HG02588 (cell line): ENCODE results near the gene MRPS31.
"Not testable (repeated sequence)": the region's sequence is repeated elsewhere in the genome, so short reads cannot be mapped to it uniquely, and the experiment has no call there.

Experiments used
- ATAC-seq: cut with Tn5 transposase; IDR thresholded peaks from one replicate; pipeline ENCODE4 v1.9.1; 2021; ENCODE audit warnings: mild to moderate bottlenecking, moderate library complexity; ENCODE audit not compliant: unreplicated experiment

The MRPS31 gene

DNA sequence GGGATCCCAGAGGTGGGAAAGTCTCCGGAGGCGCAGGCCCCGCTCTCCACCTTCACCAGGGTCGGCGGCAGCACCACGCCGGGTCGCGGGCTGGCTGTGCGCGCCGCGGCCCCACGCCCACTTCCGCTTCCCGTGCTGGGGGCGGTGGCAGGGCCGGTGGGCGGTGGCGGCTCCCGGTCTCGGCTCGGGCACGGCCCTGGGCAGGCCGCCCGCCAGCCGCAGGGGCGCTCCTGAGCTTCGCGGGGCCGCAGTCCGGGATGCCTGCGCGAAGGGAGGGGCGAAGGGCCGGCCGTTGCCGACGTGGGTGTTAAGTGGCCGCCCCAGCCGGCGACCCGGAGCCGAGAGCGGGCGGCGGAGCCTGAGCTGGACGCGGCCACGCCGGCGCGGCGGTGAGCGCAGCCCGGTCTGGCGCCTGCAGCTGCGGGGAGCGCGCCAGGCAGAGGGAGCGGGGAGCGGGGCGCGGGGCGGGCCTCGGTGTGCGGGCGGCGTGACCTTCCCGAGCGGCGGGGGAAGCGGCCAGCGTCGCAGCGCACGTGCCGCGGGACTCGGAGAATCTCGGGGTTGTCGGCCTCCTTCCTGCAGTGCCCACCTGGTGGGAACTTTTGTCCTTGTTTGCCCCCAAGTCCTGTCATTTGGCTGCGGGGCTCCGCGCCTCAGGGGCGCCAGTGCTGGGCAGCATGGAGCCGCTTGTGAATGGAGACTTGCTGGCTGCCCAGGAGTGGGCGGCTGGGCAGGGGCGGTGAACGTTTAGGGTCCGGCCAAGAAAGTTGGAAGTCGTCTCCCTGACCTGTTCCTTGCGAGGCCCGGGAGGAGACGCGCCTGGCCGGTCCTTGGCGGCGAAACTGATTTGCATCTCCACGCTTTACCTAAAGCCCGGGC lies 18.5 kb upstream of the MRPS31 start, which contains the start of gene SLC25A15:
Gene SLC25A15 (plus strand): TSS at position 337 of the 879 bp plus-strand sequence. CDS start 3,616 bp downstream, outside the sequence.
- peak; percentile 87 for ATAC-seq

DNA sequence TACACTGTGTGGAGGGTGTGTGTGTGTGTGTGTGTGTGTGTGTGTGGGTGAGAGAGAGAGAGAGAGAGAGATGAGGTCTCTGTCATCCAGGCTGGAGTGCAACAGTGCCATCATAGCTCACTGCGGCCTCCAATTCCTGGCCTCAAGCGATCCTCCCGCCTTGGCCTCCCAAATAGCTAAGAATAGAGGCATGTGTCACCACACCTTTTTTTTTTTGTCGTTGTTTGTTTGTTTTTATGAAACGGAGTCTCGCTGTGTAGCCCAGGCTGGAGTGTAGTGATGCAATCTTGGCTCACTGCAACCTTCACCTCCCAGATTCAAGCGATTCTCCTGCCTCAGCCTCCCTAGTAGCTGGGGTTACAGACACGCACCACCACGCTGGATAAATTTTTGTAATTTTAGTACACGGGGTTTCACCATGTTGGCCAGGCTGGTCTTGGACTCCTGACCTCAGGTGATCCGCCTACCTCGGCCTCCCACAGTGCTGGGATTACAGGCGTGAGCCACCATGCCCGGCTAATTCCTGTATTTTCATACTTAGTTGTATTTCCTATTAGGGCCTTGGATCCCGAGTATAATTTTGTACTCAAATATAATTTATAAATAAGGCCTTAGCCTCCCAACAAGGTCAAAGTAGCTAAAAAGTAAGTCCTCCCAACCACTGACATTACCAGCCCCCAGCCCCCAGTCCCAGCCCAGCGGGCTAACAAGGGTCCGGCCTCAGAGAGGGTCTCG lies 17.7 kb upstream of the MRPS31 start:
- ATAC-seq = not testable (repeated sequence)

DNA sequence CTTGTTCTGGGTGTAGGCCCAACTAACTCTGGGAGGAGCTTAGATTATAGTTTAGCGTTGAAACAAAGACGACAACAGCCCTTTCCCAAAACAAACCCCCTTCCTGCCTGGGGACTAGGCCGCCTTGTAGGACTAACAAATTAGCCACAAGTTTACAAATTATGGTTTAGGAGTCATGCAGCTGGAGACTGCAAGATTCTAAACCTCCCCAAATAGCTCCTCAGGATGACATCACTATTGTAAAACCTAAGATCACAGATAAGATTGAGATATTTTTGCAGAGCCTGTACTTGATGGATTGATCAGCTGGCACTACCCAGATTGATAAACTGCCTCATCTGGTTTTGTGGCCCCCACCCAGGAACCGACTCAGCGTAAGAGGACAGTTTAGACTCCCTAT lies 16.1 kb upstream of the MRPS31 start:
- no peak for ATAC-seq

DNA sequence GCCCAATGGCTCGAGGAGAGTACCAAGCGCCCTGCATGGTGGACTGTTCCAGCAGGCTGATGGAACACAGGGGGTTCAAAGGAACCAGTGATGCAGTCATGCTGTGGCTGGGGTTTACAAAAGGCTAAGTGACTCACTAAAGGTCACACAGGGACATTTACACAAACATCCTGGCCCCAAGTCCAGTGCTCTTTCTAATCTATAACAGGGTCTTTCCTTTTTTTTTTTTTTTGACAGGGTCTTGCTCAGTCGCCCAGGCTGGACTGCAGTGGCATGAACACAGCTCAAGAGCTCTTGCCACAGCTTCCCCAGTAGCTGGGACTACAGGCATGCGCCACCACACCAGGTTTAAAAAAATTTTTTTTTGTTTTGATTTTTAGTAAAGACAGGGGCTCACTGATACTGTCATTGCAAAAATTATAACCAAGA lies 15.6 kb upstream of the MRPS31 start:
- no peak for ATAC-seq

DNA sequence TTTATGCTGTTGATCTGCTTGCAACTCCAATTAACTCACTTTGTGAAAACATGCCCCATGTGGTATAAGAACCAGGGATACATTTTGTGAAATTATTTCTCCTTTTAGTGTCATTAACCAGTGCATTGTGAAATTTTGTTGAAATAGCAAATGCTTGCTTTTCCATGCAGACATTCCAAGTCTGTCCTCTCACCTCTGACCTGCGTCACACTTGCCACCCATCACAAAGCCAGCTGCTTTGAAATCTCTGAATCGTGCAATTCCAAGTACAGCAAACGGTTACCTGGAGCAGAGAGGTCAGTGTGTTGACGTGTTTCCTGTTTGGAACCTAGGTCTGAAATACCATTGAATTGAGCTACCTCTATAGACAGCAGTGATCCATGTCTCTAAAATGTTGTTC lies 13.6 kb upstream of the MRPS31 start:
- ATAC-seq = no peak

DNA sequence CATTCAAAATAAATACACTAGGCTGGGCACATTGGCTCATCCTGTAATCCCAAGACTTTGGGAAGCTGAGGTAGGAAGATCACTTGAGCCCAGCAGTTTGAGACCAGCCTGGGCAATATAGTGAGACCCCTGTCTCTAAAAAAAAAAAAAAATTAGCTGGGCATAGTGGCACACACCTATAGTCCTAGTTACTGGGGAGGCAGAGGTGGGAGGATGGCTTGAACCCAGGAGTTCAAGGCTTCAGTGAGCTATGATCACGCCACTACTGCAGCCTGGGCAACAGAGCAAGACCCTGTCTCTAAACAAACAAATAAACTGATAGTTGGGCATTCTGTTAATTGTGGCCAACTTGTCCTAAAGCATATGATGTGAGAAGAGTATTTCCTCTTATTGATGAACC lies 12.0 kb upstream of the MRPS31 start:
- not testable (repeated sequence) for ATAC-seq

DNA sequence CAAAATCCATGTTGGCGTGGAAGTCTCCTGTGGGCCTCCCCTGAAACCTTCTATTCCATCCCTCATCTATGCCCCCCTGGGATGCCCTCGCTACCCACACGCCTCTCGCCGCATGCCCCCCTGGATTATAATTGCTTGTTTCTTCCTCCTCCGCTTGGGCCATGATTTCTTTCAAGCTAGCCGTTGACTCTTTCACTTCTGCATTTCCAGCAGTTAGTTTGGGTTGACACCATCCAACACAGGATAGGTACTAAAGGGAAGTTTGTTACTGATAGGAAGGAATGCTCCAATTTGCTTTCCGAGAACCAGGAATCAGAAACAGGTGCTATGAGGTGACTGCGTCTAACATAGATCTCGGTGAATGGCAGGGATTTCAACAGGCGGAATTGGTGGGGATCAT lies 10.7 kb upstream of the MRPS31 start:
- ATAC-seq = no peak

DNA sequence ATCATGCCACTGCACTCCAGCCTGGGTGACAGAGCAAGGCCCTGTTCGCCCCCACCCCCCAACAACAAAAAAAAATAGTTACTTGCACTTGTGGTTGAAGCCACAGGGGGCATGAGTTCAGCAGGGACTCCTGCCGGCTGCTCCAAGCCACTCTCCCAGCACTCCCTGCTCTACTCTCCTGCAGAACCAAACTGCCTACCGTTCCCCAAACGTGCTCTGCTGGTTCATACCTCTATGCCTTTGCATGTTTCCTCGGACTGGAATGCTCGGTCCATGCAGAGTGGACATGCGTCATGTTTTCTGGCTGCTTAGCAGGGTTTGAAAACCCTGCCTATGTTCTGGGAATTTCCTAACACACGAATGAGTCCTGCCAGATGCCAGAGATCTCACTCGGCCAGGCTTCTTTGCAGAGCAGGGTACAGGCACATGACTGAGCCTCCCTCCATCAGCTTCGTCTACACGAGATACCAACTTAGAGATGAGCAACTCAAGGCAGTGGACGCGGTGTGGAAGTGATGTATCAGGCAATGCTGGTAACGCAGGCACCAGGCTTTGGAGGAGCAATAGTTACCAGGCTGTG lies 9.9 kb upstream of the MRPS31 start:
- ATAC-seq = no peak

DNA sequence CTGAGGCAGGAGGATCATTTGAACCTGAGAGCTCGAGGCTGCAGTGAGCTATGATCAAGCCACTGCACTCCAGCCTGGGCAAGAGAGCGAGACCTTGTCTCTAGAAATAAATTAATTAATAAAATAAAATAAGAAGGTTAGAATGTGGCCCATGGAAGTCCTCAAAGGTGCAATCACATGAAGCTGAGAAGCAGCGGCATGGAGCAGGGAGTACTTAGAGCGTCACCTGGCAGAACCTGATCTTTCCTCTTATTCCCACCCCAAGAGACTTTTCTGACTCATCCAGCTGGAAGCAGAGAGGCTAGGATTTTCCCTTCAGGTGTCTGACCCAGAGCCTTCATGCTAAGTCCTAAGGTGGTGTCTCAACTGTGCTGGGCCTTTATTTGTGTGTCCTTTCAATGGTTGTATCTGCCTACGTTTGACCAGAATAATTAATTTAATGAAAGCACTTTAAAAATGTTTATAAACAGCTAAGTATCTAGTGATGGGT lies 8.9 kb upstream of the MRPS31 start:
- ATAC-seq = no peak

DNA sequence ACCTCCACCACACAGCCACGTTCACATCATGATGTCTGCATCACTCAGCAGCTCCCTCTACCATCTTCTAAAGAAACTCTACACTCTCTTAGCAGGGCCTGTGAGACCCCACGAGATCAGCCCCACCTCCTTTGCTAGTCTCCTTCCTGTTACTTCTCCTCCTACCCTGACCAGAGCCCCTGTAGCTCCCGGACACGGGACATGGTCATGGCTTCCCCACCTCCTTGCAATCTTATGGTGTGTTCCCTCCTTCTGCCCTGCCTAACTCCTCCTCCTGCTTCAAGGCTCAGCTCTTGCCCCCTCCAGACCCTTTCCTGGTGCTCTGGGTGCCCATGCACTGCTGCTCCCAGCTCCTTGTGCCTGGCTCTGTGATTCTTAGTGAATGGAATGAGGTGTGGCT lies 8.1 kb upstream of the MRPS31 start:
- ATAC-seq = no peak

DNA sequence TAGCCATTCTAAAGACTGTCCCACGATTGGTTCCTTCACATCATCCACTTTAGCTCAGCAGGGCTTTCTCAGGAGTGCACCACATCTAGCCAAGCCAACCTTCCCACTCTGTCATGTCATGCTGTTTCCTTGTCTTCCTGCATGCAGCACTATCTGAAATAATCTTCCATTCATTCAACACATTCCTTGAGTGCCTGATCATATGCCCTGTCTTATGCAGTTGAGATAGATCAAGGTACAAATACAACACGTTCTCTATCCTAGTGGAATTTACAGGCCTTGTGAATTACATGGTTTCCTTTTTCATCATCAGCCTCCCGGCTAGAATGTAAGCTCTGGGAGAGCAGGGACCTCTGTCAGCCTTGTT lies 6.8 kb upstream of the MRPS31 start:
- no peak for ATAC-seq

DNA sequence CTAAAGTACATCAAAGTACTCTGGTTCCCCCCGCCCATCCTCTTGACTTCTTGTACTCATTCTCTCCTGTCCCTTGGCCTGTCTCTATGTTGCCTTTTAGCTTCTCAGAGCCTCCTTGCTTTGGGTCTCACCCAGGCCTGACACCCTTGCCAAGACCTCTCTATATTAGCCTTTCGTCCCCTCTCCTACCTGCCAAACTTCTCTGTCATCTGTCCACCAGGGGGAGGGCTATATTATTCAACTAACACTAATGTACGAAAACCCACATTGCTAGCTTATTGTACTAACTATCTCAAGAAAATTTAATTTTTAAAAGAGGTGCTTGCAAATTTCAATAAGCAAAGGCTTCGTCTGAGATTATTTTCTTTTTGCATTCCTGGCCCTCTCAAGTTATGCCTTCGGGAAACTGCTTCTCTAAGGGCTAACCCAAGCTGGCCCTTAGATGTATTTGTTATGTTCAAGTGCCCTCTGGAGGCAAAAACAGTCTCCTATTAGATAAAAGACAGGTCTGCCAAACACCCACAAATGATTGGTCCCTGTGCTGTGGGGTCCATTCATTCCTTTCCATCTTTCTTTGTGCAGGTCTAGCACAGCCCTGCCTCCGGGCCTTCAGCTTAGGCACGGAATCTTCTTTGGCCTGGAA lies 6.3 kb upstream of the MRPS31 start:
- peak; percentile 79 for ATAC-seq

DNA sequence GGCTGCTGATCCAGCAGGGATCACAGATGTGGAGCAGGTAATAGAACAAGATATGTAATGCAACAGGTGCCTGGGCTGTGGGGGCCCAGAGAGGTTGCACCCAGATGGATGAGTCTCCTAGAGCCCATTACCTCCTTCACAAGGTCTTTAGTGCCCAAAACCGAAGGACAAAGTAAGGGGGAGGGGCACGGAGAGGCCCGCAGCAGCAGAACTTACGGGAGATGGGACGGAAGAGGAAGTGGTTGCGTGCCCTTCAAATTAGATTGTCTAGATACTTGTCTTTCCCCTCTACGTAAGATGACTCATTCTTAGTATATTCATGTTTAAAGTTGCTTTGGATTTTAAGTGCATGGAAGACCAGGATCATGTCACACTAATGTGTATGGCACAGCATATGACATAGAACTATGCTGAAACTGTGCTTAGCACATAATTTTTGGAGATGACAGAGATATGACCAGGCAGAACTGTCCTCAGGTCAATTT lies 5.7 kb upstream of the MRPS31 start:
- ATAC-seq = peak; percentile 57

DNA sequence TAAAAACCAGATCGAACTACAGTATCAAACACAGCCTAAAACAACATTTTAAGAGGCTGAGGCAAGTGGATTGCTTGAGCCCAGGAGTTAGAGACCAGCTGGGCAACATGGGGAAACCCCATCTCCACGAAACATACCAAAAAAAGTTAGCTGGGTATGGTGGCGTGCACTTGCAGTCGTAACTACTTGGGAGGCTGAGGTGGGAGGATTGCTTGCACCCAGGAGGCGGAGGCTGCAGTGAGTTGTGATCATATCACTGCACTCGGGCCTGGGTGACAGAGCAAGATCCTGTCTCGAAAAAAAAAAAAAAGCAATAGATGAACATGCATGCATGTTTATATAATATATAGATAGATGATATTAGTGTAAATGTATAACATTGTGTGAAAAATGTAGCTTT lies 5.2 kb upstream of the MRPS31 start:
- ATAC-seq = no peak

DNA sequence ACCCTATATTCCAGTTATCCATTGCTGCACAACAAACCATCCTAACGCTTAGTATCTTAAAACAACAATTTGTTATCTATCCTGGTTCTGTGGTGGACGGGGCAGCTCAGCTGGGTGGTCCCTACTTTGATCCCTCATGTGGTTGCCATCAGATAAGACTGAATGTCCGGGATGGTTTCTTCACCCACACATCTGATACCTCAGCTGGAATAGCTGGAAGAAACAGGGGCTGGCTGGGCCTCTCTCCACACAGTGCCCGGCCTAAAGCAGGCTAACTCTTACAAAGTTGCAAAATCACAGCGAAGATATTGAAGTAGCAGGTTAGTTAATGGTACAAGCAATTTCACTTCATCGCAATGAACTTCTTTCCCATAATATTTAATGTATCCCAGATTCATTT lies 3.7 kb upstream of the MRPS31 start:
- no peak for ATAC-seq

DNA sequence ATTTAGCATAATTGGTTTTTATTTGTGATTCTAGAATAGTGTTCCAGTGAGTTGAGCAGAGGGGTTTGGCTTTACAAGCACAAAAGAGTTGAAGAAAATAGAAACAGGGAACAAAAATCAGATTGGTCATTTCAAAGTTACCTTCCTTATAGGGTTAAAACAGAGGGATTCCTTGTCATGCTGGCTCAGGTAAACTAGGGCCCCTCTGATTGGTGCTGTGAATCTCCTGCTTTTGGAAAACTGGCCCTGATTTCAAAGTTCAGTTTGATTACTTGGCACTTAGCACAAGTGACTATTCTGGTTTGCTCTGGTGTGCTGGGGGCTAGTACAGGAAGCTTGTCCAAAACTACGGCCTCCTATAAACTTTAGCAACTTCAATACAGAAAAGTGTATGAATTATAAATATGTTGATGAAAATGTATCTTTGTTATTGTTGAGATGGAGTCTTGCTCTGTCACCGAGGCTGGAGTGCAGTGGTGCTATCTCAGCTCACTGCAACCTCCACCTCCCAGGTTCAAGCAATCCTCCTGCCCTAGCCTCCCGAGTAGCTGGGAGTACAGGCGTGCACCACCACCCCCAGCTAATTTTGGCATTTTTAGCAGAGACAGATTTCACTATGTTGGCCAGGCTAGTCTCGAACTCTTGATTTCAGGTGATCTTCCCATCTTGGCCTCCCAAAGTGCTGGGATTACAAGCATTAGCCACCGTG lies 1.9 kb upstream of the MRPS31 start:
- no peak for ATAC-seq

DNA sequence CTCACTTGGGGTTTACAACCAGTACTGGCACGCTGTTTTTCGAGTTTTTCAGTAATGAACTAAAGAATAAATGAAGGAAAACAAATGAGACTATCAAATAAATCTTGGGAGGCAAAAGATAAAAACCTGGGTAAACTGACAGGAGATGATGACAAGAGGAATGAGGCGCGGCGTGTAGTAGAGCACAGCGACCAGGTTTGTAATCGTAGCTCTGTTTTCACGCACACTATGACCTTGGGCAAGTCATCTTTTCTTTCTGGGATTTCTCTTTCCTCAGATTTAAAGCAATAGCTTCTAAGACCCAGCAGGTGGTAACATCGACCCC lies 419 bp downstream of the MRPS31 start:
- no peak for ATAC-seq

DNA sequence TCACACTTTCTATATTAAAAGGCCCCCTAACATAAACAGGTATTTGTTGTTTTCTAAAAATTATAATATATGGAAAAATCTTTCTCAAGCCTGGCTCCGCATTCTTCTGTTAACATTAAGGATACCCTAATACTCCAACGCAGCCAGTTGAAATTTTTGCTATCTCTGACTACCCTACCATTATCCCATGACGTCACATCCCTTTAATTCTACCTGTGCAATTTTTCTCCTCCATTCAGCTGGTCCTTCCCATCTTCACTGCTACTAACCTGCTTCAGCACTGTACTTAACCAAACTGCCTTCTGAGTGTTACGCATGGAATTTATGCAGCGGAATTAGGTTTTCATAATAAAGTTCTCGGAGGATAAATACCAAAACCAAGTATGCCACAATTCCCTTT lies 1.0 kb downstream of the MRPS31 start:
- no peak for ATAC-seq

DNA sequence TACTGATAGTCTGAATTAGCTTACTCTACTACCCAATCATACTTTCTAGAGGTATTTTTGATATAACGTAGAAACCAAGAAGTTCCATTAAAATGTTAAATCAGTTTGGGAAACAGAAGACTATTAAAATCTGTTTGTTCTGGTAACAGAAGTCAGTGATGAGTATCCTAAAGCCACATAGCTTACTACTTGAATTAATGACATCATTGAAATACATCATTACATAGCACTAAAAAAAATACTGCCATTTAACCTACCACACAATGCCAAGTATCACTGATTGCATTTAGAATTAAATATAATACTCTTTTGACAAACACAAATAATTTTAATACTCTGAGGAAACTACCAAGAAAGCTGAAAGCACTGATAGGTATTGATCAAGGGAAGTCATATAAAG lies 5.4 kb downstream of the MRPS31 start:
- no peak for ATAC-seq

DNA sequence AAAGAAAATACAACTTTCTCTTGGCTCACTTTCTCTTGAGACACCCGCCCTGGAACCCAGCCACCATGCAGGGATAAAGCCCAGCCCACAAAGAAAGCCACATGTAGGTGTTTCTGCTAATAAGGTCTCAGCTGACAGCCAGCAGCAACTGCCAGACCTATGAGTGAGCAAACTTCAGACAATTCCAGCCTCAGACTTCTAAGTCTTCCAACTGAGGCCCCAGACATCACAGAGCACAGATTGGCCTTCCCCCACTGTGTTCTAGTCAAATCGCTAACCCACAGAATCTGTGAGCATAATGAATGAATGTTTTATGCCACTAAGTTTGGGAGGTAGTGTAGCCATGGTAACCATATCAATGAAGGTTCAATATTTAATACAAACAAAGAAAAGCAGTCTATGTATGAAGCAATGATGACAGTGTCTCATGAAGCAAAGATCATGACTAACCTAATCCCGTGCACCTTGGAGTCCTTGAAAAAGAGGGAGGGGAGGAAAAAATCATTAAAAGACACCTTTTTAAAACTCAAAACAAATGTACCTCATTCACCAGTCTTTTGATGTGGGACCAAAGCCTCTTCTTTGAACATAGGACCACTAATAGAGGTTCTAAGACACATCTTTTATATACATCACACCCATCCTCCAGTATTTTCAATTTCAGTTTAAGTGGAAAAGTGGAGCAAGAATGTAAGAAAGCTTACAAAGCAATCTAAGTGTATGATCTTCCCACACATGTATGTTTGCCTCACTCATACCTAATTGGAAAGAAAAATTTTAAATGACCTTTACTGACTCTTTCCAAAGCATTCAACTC lies 6.2 kb downstream of the MRPS31 start:
- ATAC-seq = peak; percentile 43
